ENCODE measurements around the gene NTN3.

DNA sequence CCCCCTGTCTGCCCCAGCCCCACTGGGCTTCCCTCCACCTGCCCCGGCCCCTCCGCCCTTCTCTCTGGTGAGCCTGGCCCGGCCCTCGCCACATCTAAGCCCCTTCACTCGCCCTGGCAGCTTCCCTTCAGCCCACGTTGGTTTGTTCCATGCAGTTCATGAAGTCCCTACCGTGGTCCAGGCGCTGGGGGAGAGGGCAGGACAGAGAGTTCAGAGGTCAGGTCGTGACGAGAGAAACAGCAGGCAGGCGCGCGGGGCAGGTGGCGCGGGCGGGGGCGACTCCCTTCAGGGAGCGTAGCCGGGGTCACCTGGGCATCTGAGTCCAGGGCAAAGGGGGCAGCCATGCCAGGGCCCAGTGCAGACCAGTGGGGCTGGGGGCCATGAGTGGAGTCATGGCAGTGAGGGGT is 20.1 kb upstream of the NTN3 start:
- TF ChIP-seq CTCF (conservative IDR thresholded peaks at IDR 0.05 in 1 of 2, IDR thresholded peaks at IDR 0.05 in 1 of 2; ENCODE audit: extremely low read depth in 1 of 2, insufficient read depth in 1 of 2, low read depth in 1 of 2, low read length in 2 of 2) = no peak
- no peak for TF ChIP-seq EZH2 (IDR thresholded peaks at IDR 0.05; ENCODE audit: borderline replicate concordance, low read length)

All from mammary epithelial cell (primary cell).